HG02981 (cell line): ENCODE measurements around the gene CANX.

Experiments used
- ATAC-seq: cut with Tn5 transposase; IDR thresholded peaks from one replicate; pipeline ENCODE4 v1.9.1; 2021; ENCODE audit warnings: mild to moderate bottlenecking, moderate library complexity; ENCODE audit not compliant: unreplicated experiment

CANX gene

DNA sequence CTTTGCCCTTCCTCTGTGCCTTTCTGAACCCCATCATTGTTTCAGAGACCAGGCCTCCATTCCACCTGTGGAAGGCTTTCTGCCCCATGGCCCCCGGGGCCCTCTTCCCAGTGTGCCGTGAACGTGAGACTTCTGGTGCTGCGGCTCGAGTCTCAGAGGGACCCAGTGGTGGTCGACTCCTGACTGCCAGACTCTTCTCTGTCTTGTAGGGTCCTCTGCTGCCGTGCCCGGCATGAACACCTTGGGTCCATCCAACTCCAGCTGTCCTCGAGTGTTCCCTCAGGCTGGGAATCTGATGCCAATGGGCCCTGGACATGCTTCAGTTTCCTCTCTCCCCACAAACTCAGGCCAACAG is 74.9 kb downstream of the CANX start:
- ATAC-seq = no peak

GRCh38 chr5:179774442-179774841 is 75.7 kb downstream of the CANX start:
- ATAC-seq = no peak

DNA sequence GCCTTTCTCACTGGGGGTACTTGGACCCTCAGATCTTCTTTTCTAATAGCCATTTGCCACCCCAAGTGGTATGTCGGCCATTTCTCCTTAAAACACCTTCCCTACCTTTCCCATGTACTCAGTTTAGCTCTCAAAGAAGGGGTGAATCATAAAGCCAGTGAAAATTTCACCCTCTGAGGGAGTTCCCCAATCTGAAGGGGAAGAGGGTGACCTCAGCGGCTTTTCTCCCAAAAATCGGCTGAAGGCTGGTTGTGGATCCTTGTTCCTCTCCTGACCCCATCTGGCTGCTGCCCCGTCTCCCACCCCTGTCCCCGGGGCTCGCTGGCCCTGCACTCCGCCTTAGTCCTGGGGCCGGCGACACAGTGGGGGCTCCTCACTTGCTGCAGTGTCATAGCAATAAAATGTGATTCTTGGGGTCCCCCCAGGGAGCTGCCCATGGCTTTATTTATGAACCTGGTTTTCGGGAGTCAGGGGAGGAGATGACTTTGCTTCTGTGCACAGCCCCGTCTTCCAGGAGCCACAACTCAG is 77.7 kb downstream of the CANX start:
- ATAC-seq = no peak

GRCh38 chr5:179777456-179777855 is 78.7 kb downstream of the CANX start:
- ATAC-seq = no peak

DNA sequence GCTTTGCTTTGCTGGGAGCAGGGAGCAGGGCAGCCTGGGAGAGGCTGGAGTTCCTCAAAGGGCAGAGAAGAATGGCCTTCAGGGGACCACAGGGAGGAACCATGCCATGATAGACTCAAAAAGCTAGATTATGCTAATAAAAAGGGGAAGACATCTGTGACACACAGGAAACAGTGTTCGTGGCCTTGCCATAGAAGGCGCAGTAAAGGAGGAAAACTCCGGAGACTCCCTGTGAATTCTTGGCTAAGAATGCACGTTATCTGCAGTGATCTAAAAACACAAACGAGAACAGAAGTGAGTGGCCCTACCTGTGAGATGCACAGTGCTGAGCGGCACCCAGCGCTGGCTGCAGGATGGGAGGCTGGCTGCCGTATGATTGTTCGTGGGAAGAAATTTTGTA is 79.1 kb downstream of the CANX start:
- no peak for ATAC-seq

DNA sequence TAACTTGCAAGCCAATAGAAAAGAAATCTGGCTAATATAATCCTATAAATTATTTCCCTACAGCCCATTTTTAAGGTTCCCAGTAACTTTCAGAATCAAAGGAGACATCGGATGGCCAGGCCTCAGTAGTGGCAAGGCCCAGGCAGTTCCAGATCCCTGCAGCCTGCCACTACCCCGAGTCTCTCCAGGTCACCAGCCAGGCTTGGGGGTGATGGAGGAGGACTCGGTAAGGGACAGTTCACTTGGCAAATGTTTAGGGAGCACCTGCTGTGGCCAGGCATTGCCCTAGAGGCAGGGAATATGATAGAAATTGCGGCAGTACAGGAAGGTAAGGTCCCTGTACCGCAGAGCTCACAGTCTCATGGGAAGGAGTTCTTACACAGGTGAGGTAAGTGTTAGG is 79.8 kb downstream of the CANX start:
- no peak for ATAC-seq

DNA sequence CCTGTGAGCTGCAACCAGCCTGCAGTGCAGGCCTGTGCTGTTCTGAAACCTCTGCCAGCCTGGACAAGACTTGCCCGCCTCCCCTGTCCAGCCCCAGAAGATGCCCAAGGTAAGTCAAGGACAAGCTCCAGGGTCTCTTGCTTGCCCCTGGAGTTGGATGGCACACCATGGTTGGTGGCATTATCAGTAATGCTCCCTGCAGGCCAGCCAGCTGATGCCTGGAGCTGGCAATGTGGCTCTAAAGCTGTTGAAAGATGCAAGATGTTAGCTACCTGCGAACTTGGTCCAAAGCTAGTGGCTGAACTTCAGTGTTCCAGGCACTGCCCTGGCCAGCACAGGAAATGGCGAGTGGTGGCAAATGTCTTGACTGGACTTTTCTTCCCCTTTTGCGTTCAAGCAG is 81.1 kb downstream of the CANX start:
- no peak for ATAC-seq

GRCh38 chr5:179780362-179780761 is 81.6 kb downstream of the CANX start:
- no peak for ATAC-seq
